ENCODE results near the gene DIS3L2. TPM values are rescaled to one million over a fixed set of nuclear protein-coding genes. Genes with fewer than 3 reads are reported as not detected.

DIS3L2 gene
- total and polyA plus RNA-seq, 2 of the 8 experiments (the other 6 are each of a cell fraction or from before 2014, with no cell fraction given): 11.5 to 21.6 TPM

DNA sequence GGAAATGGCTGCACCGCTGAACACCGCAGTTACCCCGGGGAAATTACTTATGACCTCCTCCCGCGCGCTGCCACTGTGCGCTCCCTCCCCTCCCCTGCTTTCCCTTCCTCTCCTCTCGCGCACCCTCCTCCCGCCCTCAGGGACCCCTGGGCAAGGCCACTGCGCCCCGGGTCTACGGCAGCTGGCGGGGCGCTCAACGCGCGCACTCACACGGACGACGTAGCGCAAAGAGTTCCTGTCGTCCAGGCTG is 424.9 kb downstream of the DIS3L2 start:
- peak overlapping the region; percentile 29 for H4K5ac ChIP-seq (ENCODE audit: insufficient read length, low read depth, low read length)
- peaks cover 5 to 32% (median 15%) of the 10 kb centered on the region in 4 experiments for H3K4me1 ChIP-seq (replicated peaks in 1 of 4; ENCODE audit: control insufficient read depth in 3 of 4, insufficient read depth in 4 of 4, low read length in 3 of 4)
- H3K23ac ChIP-seq (ENCODE audit: insufficient read length): no peak overlapping the region
- peak overlapping the region; percentile 55 to 65 (median 63) for H3K4me3 ChIP-seq (ENCODE audit: extremely low read depth in 1 of 4, insufficient read depth in 2 of 4, low read depth in 3 of 4, low read length in 4 of 4)
- H4K91ac ChIP-seq (replicated peaks; ENCODE audit: insufficient read length, low read length): peak overlapping the region; percentile 54
- H3K14ac ChIP-seq (ENCODE audit: insufficient read length): no peak overlapping the region
- no peak overlapping the region for H3K56ac ChIP-seq (replicated peaks; ENCODE audit: insufficient read length, low read depth, low read length)
- no peaks in the 10 kb centered on the region; a peak in 1 of 8 replicates for H3K36me3 ChIP-seq (ENCODE audit: control insufficient read depth in 2 of 4, insufficient read depth in 4 of 4, low read length in 3 of 4)
- FAIRE-seq: no peak
- ChIA-PET CTCF (ENCODE audit: partially characterized antibody) (interaction anchor here (0.9 to 2.8 kb wide), 16 partner anchors 11 to 458 kb away, joined by 3 to 23 read pairs (median 6); no protein-coding TSS in a partner anchor), POLR2A (ENCODE audit: partially characterized antibody) (interaction anchor here (0.8 to 5.0 kb wide), 12 partner anchors 9 to 103 kb away, joined by 3 to 57 read pairs (median 4); no protein-coding TSS in a partner anchor)
- peaks cover 29% of the 10 kb centered on the region; the same call in 1 of the 2 replicates for H3K23me2 ChIP-seq (ENCODE audit: low read depth, low read length)
- peaks cover 22 to 66% (median 66%) of the 10 kb centered on the region in 4 experiments for H3K27me3 ChIP-seq (replicated peaks in 1 of 4; ENCODE audit: control insufficient read depth in 3 of 4, extremely low read depth in 1 of 4, insufficient read depth in 3 of 4, low read length in 3 of 4)
- peak overlapping the region; percentile 72; the same call in 1 of the 2 replicates for H2BK20ac ChIP-seq (ENCODE audit: low read length)
- 1% methylated on average over 21 of the region's 23 CpGs; no CpG with 5 or more reads in 1 of the 2 experiments for WGBS, 2 experiments (ENCODE audit: extremely low coverage in 1 of 2, insufficient coverage in 1 of 2, insufficient read length in 1 of 2, insufficient replicate concordance in 2 of 2, low coverage in 1 of 2, low lambda C conversion rate in 2 of 2, missing lambda C conversion rate in 1 of 2)
- no peak overlapping the region for H2AFZ ChIP-seq (ENCODE audit: low read length)
- H3K4ac ChIP-seq (replicated peaks; ENCODE audit: insufficient read length, low read depth, low read length): peak overlapping the region; percentile 78
- no peak overlapping the region for H2AK5ac ChIP-seq (ENCODE audit: low read depth, low read length)
- H3K18ac ChIP-seq (ENCODE audit: extremely low read depth, low read length): peak overlapping the region; percentile 90; the same call in 1 of the 2 replicates
- H2BK15ac ChIP-seq (ENCODE audit: low read length): no peak overlapping the region; the same call in 1 of the 2 replicates
- peak overlapping the region; percentile 14 for H2BK120ac ChIP-seq (replicated peaks; ENCODE audit: low read depth, low read length)
- H3K9ac ChIP-seq (replicated peaks in 1 of 4; ENCODE audit: extremely low read depth in 1 of 4, low read depth in 3 of 4, low read length in 3 of 4): no peak overlapping the region; a peak in 2 of 7 replicates
- peak overlapping the region; percentile 80; the same call in 1 of the 2 replicates for H2BK12ac ChIP-seq (ENCODE audit: low read depth, low read length)
- H3K4me2 ChIP-seq (ENCODE audit: insufficient read depth in 1 of 2, low read depth in 2 of 2, low read length in 2 of 2): peak overlapping the region; percentile 78 to 96
- TF ChIP-seq JUN (IDR thresholded peaks at IDR 0.05; ENCODE audit: low read depth, low read length) (no peak), CREB1 (IDR thresholded peaks at IDR 0.05) (peak; percentile 40; the same call in 1 of the 2 replicates)
- H2BK5ac ChIP-seq (ENCODE audit: low read depth, low read length): no peak overlapping the region
- H3K27ac ChIP-seq (ENCODE audit: low read depth, low read length): no peak overlapping the region
- no peak for DNase-seq (ENCODE audit: low read depth in 1 of 2, low spot score in 2 of 2)
- no peaks in the 10 kb centered on the region for H3K79me1 ChIP-seq (ENCODE audit: low read depth, low read length)
- peak overlapping the region; percentile 69; the same call in 1 of the 2 replicates for H4K8ac ChIP-seq (ENCODE audit: extremely low read depth, insufficient read depth, low read length)
- no peaks in the 10 kb centered on the region for H3K79me2 ChIP-seq (ENCODE audit: control insufficient read depth in 1 of 2, insufficient read depth in 2 of 2, low read length in 2 of 2)
- H4K20me1 ChIP-seq (replicated peaks in 1 of 2; ENCODE audit: control insufficient read depth in 1 of 2, insufficient read depth in 2 of 2, low read length in 2 of 2): peaks cover 0 to 4% of the 10 kb centered on the region in 2 experiments
- no peaks in the 10 kb centered on the region for H3K9me3 ChIP-seq (ENCODE audit: insufficient read depth in 2 of 2, low read depth in 1 of 2, low read length in 1 of 2)

MicroRNAs encoded within 50 kb of the gene (microRNA counts, 767-probe panel; counts per million panel counts)
- 879 counts per million, percentile 95 among the panel's probes with 10 or more counts for microRNA hsa-miR-562

Small RNAs within 50 kb of the gene (microRNA-seq; reads per million reads assigned to microRNA genes)
- gene MIR562 (ENCODE audit: borderline microRNAs expressed in 2 of 2, borderline number of aligned reads in 2 of 2, borderline replicate concordance in 1 of 2): 0 reads per million in 2 experiments

Small RNAs within 50 kb of the gene (small RNA-seq; reads per million reads assigned to genes)
- gene AC068134.3 (ENCODE audit: insufficient read depth) (not detected), gene AC068134.4 (ENCODE audit: insufficient read depth) (not detected), gene MIR562 (ENCODE audit: insufficient read depth) (not detected)

Other genes with a start within 250 kb of the DIS3L2 start
- 33.7 and 37.8 TPM in 2 replicates for gene PDE6D, start 180.4 kb upstream of the DIS3L2 start, total RNA-seq (2021; fragmentation: NEBNext Ultra II Directional; extraction: Animal tissue kit (Norgen Biotek cat#: 25700))
- gene PDE6D, start 180.4 kb upstream of the DIS3L2 start, polyA plus RNA-seq (2011; rRNA removed): 44.0 and 63.9 TPM in 2 replicates
- gene COPS7B, start 175.3 kb upstream of the DIS3L2 start, total RNA-seq (2021; fragmentation: NEBNext Ultra II Directional; extraction: Animal tissue kit (Norgen Biotek cat#: 25700)): 62.2 and 67.2 TPM in 2 replicates
- 72.1 and 98.6 TPM in 2 replicates for gene COPS7B, start 175.3 kb upstream of the DIS3L2 start, polyA plus RNA-seq (2011; rRNA removed)
- 2.1 and 4.7 TPM in 2 replicates for gene NPPC, start 35.3 kb upstream of the DIS3L2 start, total RNA-seq (2021; fragmentation: NEBNext Ultra II Directional; extraction: Animal tissue kit (Norgen Biotek cat#: 25700))
- 1.3 TPM in 2 replicates for gene NPPC, start 35.3 kb upstream of the DIS3L2 start, polyA plus RNA-seq (2011; rRNA removed)

All from H1 (cell line).